ENCODE measurements around the gene PLXNC1.

Gene PLXNC1

GRCh38 chr12:94262228-94263010 lies 114.0 kb downstream of the PLXNC1 start:
- in situ Hi-C loops (cut with MboI; ENCODE audit: low sequenced_read_pairs), result no loop called here

- in situ Hi-C loops (cut with MboI; ENCODE audit: low sequenced_read_pairs), result no loop called here
Measured at GRCh38 chr12:94263011-94263811, 114.8 kb downstream of the PLXNC1 start.

- in situ Hi-C loops (cut with MboI; ENCODE audit: low sequenced_read_pairs), result no loop called here
Measured at GRCh38 chr12:94263905-94264561, 115.7 kb downstream of the PLXNC1 start.

GRCh38 chr12:94264736-94265485 lies 116.5 kb downstream of the PLXNC1 start:
- in situ Hi-C loops (cut with MboI; ENCODE audit: low sequenced_read_pairs), result no loop called here

GRCh38 chr12:94265539-94265938 lies 117.2 kb downstream of the PLXNC1 start:
- in situ Hi-C loops (cut with MboI; ENCODE audit: low sequenced_read_pairs), result no loop called here

GRCh38 chr12:94265966-94266745 lies 117.8 kb downstream of the PLXNC1 start:
- in situ Hi-C loops (cut with MboI; ENCODE audit: low sequenced_read_pairs), result no loop called here

- in situ Hi-C loops (cut with MboI; ENCODE audit: low sequenced_read_pairs), result no loop called here
Measured at GRCh38 chr12:94266796-94267536, 118.6 kb downstream of the PLXNC1 start.

GRCh38 chr12:94267537-94267872 lies 119.1 kb downstream of the PLXNC1 start:
- in situ Hi-C loops (cut with MboI; ENCODE audit: low sequenced_read_pairs), result no loop called here

GRCh38 chr12:94267921-94268471 lies 119.6 kb downstream of the PLXNC1 start:
- in situ Hi-C loops (cut with MboI; ENCODE audit: low sequenced_read_pairs), result no loop called here

- in situ Hi-C loops (cut with MboI; ENCODE audit: low sequenced_read_pairs), result no loop called here
Measured at GRCh38 chr12:94269316-94269999, 121.1 kb downstream of the PLXNC1 start.

GRCh38 chr12:94271351-94271750 lies 123.0 kb downstream of the PLXNC1 start:
- in situ Hi-C loops (cut with MboI; ENCODE audit: low sequenced_read_pairs), result no loop called here

GRCh38 chr12:94272280-94272679 lies 123.9 kb downstream of the PLXNC1 start:
- in situ Hi-C loops (cut with MboI; ENCODE audit: low sequenced_read_pairs), result no loop called here

- in situ Hi-C loops (cut with MboI; ENCODE audit: low sequenced_read_pairs), result no loop called here
Measured at GRCh38 chr12:94273272-94273671, 124.9 kb downstream of the PLXNC1 start.

GRCh38 chr12:94276725-94277124 lies 128.3 kb downstream of the PLXNC1 start:
- in situ Hi-C loops (cut with MboI; ENCODE audit: low sequenced_read_pairs), result no loop called here

- in situ Hi-C loops (cut with MboI; ENCODE audit: low sequenced_read_pairs), result no loop called here
Measured at GRCh38 chr12:94277426-94278000, 129.1 kb downstream of the PLXNC1 start.

GRCh38 chr12:94280063-94280462 lies 131.7 kb downstream of the PLXNC1 start:
- in situ Hi-C loops (cut with MboI; ENCODE audit: low sequenced_read_pairs), result no loop called here

- in situ Hi-C loops (cut with MboI; ENCODE audit: low sequenced_read_pairs), result no loop called here
Measured at GRCh38 chr12:94282675-94283074, 134.3 kb downstream of the PLXNC1 start.

GRCh38 chr12:94284046-94284445 lies 135.7 kb downstream of the PLXNC1 start:
- in situ Hi-C loops (cut with MboI; ENCODE audit: low sequenced_read_pairs), result no loop called here

All from HL-60/S4 treated with phorbol 12-myristate 13-acetate at 8.2 ng/mL for 4 days and 3 days (cell line).